HFF-Myc (cell line): Measurements from ENCODE around the gene SMYD4.
"Not testable (repeated sequence)": the region's sequence is repeated elsewhere in the genome, so short reads cannot be mapped to it uniquely, and the experiment has no call there.

Source experiments
- DNase-seq: peaks from one replicate; pipeline ENCODE4 v3.0.0-alpha.2; 2011; ENCODE audit warnings: low read depth; ENCODE audit errors: extremely low read depth
- H3K4me3 ChIP-seq: replicated peaks from 2 replicates; pipeline ENCODE4 v1.5.1; 2011; ENCODE audit warnings: low read depth, mild to moderate bottlenecking, control low read depth, low read length
- TF ChIP-seq, protein P1 (sequence below): IDR thresholded peaks from 2 replicates; pipeline ENCODE4 v1.5.1; 2012; ENCODE audit warnings: mild to moderate bottlenecking, low read depth, low read length, control low read depth; ENCODE audit errors: missing control alignments

Gene SMYD4

GRCh38 chr17:1803280-1803679 is 26.4 kb downstream of the SMYD4 start:
- H3K4me3 ChIP-seq, result no peak overlapping the region
- DNase-seq, result no peak
- TF ChIP-seq, protein P1, sequence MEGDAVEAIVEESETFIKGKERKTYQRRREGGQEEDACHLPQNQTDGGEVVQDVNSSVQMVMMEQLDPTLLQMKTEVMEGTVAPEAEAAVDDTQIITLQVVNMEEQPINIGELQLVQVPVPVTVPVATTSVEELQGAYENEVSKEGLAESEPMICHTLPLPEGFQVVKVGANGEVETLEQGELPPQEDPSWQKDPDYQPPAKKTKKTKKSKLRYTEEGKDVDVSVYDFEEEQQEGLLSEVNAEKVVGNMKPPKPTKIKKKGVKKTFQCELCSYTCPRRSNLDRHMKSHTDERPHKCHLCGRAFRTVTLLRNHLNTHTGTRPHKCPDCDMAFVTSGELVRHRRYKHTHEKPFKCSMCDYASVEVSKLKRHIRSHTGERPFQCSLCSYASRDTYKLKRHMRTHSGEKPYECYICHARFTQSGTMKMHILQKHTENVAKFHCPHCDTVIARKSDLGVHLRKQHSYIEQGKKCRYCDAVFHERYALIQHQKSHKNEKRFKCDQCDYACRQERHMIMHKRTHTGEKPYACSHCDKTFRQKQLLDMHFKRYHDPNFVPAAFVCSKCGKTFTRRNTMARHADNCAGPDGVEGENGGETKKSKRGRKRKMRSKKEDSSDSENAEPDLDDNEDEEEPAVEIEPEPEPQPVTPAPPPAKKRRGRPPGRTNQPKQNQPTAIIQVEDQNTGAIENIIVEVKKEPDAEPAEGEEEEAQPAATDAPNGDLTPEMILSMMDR, result no peak

DNA sequence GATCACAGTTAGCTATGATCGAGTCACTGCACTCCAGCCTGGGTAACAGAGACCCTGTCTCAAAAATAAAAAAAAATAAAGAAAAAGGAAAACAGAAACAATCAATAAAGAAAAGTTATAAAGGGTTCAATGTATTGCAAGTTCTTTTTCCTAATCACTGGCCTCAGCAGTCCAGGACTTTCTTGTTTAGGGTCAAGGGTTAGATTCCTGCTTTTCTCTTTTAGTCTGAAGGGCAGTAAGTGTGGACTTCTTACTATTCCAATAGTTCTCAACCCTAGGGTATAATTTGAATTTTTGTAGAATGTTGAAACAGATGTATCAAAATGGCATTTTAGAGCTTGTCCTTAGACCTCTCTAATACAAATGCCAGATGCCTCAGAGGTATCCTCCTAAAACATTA is 27.3 kb downstream of the SMYD4 start:
- TF ChIP-seq, protein P1, result no peak
- no peak for DNase-seq
- H3K4me3 ChIP-seq, result no peak overlapping the region

GRCh38 chr17:1800712-1801111 is 29.0 kb downstream of the SMYD4 start:
- H3K4me3 ChIP-seq, result no peak overlapping the region
- no peak for DNase-seq
- TF ChIP-seq, protein P1, result no peak

GRCh38 chr17:1800240-1800639 is 29.5 kb downstream of the SMYD4 start:
- TF ChIP-seq, protein P1, result no peak
- DNase-seq, result no peak
- no peak overlapping the region for H3K4me3 ChIP-seq

- not testable (repeated sequence) for DNase-seq, H3K4me3 ChIP-seq
Observed at GRCh38 chr17:1797846-1798245, 31.9 kb downstream of the SMYD4 start.

GRCh38 chr17:1797323-1797722 is 32.4 kb downstream of the SMYD4 start:
- no peak for DNase-seq
- H3K4me3 ChIP-seq, result no peak overlapping the region
- TF ChIP-seq, protein P1, result no peak

- DNase-seq, result no peak
- TF ChIP-seq, protein P1, result no peak
- no peak overlapping the region for H3K4me3 ChIP-seq
Observed at GRCh38 chr17:1796800-1797199, 32.9 kb downstream of the SMYD4 start.
